Ectodermal cell (in vitro differentiated cells): ENCODE measurements around the gene HINT3.
"Not testable (repeated sequence)": the region's sequence is repeated elsewhere in the genome, so short reads cannot be mapped to it uniquely, and the experiment has no call there.

Experiments used
- H3K27ac ChIP-seq: 2 replicates; pipeline ENCODE4 v1.7.0; 2013; ENCODE audit warnings: mild to moderate bottlenecking, low read depth, low read length; ENCODE audit not compliant: insufficient read depth, poor library complexity, severe bottlenecking
- H3K27me3 ChIP-seq: 2 replicates; pipeline ENCODE4 v1.7.0; 2013; ENCODE audit warnings: mild to moderate bottlenecking, low read length; ENCODE audit not compliant: insufficient read depth, control insufficient read depth, poor library complexity, severe bottlenecking
- H3K36me3 ChIP-seq: one replicate; pipeline ENCODE4 v1.7.0; 2013; ENCODE audit warnings: low read length; ENCODE audit not compliant: control insufficient read depth, insufficient read depth
- H3K4me1 ChIP-seq: one replicate; pipeline ENCODE4 v1.7.0; 2013; ENCODE audit warnings: low read length; ENCODE audit not compliant: control insufficient read depth, insufficient read depth
- H3K4me3 ChIP-seq: 2 replicates; pipeline ENCODE4 v1.7.0; 2013; ENCODE audit warnings: low read depth, low read length, control low read depth; ENCODE audit not compliant: insufficient read depth
- H3K9me3 ChIP-seq: 2 replicates; pipeline ENCODE4 v1.7.0; 2013; ENCODE audit warnings: mild to moderate bottlenecking, low read length, moderate library complexity; ENCODE audit not compliant: control insufficient read depth
- WGBS, 2 experiments: methylation state at CpG; one replicate each; pipeline ENCODE4 v1.1.7; 2013; ENCODE audit warnings: missing lambda C conversion rate in 2 of 2; 5-methylcytosine and 5-hydroxymethylcytosine counted together

Gene HINT3

DNA sequence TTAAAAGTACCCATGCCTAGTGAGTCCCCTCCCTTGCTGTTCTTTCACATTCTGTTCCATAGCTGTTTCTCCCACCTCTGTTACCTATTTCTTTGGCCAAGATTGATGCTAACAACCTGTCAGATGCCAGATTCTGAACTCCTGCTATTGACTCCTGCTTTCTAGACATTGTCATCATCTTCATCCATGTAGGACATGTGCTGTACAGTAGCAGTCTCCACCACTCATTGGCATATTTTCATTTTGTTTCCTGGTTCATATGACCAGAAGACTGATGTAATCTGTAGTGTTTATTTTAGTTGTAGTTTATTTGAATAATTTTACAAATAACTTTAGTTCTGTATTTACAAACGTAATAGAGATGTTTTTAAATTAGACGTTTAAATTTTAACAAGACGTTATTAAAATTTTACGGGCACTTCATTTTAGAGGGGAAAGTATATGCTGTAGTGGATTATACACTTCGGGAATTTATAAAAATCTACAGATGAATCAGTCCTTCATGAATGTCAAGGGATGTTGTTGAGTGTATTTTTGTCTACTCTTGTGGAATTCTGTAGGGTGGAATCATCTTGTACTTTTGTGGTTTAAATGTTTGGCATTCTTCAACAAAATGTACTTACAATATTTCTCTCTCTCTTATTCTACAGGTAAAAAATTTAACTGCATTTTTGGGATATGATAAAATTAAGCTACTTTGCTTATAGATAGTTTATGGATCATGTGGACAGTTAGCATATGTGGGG lies 63.9 kb downstream of the HINT3 start:
- Histone ChIP-seq H3K4me3 (no peak overlapping the region), H3K27ac (no peak overlapping the region), H3K36me3 (peaks cover 34% of the 10 kb centered on the region), H3K9me3 (no peaks in the 10 kb centered on the region), H3K4me1 (no peaks in the 10 kb centered on the region), H3K27me3 (no peaks in the 10 kb centered on the region)
- 98 to 99% methylated on average over 5 of the region's 5 CpGs for WGBS, 2 experiments

GRCh38 chr6:126023474-126023873 lies 66.9 kb downstream of the HINT3 start:
- WGBS, 2 experiments, result 95 to 100% methylated on average over 2 to 3 of the region's 3 CpGs
- H3K4me3 ChIP-seq, H3K9me3 ChIP-seq, H3K27me3 ChIP-seq, H3K27ac ChIP-seq, H3K4me1 ChIP-seq: not testable (repeated sequence)
- H3K36me3 ChIP-seq, result peaks cover 37% of the 10 kb centered on the region

DNA sequence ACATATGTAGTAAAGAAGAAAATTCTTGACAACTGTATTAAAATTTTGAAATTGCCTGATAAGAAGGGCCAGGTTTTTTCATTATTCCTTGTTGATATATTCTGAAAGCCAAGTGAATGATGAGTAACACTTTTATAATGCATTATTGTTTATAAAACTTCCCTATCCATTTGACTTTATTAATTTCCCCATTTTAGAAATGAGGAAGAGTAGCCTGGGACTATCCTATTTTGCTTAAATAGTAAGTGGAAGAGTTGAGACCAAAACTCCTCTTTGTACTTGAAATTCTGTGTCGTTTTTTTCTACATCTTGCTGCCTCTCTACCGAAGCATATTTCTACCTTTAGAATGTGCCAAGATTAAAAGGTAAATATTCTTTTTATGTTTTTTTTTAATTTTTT lies 69.4 kb downstream of the HINT3 start:
- H3K27ac ChIP-seq, result no peak overlapping the region
- 90 to 100% methylated on average over 1 to 2 of the region's 2 CpGs for WGBS, 2 experiments
- no peaks in the 10 kb centered on the region for H3K4me1 ChIP-seq
- H3K9me3 ChIP-seq, result no peaks in the 10 kb centered on the region
- H3K4me3 ChIP-seq, result no peak overlapping the region
- H3K36me3 ChIP-seq, result peaks cover 32% of the 10 kb centered on the region
- no peaks in the 10 kb centered on the region for H3K27me3 ChIP-seq

DNA sequence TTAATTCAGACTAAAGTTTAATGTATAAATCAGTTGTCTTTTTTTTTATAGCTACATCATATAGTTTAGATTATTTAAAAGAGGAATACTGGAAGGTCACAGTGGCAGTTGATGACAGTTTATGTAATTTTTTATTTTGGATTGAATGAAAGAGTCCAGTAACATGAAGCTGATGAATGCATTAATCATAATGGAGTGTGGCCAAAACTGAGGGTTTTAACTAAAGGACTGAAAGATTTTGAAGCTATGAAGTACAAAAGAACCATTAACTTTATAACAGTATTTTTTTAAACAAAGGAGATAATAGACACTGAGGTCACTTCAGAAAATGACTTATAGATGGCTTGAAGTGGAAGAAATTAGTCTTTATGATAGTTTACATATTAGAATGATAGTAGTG lies 71.0 kb downstream of the HINT3 start:
- no peaks in the 10 kb centered on the region for H3K27me3 ChIP-seq
- peaks cover 21% of the 10 kb centered on the region for H3K36me3 ChIP-seq
- H3K9me3 ChIP-seq, result no peaks in the 10 kb centered on the region
- H3K27ac ChIP-seq, result no peak overlapping the region
- H3K4me3 ChIP-seq, result no peak overlapping the region
- H3K4me1 ChIP-seq, result no peaks in the 10 kb centered on the region
